LNCAP (cell line): ENCODE measurements around the gene AKAP1.

ENCODE experiments used
- CTCF ChIP-seq: fragments of 450-650 bp; IDR thresholded peaks from 2 replicates; pipeline ENCODE4 v1.5.1; 2017; ENCODE audit warnings: mild to moderate bottlenecking

AKAP1 gene

GRCh38 chr17:57124053-57124452 lies 39.0 kb downstream of the AKAP1 start:
- TF ChIP-seq CTCF, result no peak

- TF ChIP-seq CTCF, result no peak
Measured at GRCh38 chr17:57125406-57125805, 40.4 kb downstream of the AKAP1 start.

- TF ChIP-seq CTCF, result no peak
Measured at GRCh38 chr17:57125866-57126265, 40.8 kb downstream of the AKAP1 start.

- TF ChIP-seq CTCF, result peak; percentile 83
Measured at GRCh38 chr17:57130708-57131461, 45.8 kb downstream of the AKAP1 start.

GRCh38 chr17:57132663-57133062 lies 47.6 kb downstream of the AKAP1 start:
- no peak for TF ChIP-seq CTCF

GRCh38 chr17:57133486-57133885 lies 48.4 kb downstream of the AKAP1 start:
- TF ChIP-seq CTCF, result no peak

GRCh38 chr17:57135026-57135788 lies 50.2 kb downstream of the AKAP1 start:
- no peak for TF ChIP-seq CTCF
